Muscle of leg (tissue), 11 donors: Measurements from ENCODE around the gene RTP3. TPM values are rescaled to one million over a fixed set of nuclear protein-coding genes. Genes with fewer than 3 reads are reported as not detected.

ENCODE experiments used
- DNase-seq: peaks from one replicate; pipeline ENCODE4 v3.0.0; 2013
- H3K27ac ChIP-seq: one replicate; pipeline ENCODE4 v1.5.1; 2013; ENCODE audit warnings: mild to moderate bottlenecking, low read length, control low read depth
- H3K27me3 ChIP-seq: one replicate; pipeline ENCODE4 v1.6.1; 2013; ENCODE audit warnings: low read length; ENCODE audit not compliant: control insufficient read depth, insufficient read depth
- H3K36me3 ChIP-seq: one replicate; pipeline ENCODE4 v1.6.1; 2013; ENCODE audit warnings: low read length; ENCODE audit not compliant: control insufficient read depth, insufficient read depth
- H3K4me1 ChIP-seq: one replicate; pipeline ENCODE4 v1.6.1; 2013; ENCODE audit warnings: low read length; ENCODE audit not compliant: control insufficient read depth, insufficient read depth
- H3K4me3 ChIP-seq: one replicate; pipeline ENCODE4 v1.5.1; 2013; ENCODE audit warnings: low read length, control low read depth
- H3K9me3 ChIP-seq: replicated peaks from 2 replicates; pipeline ENCODE4 v1.6.1; 2013; ENCODE audit warnings: low read depth, low read length; ENCODE audit not compliant: control insufficient read depth
- WGBS: methylation state at CpG from one replicate; pipeline ENCODE4 v1.1.5; 2013; ENCODE audit warnings: missing lambda C conversion rate; ENCODE audit not compliant: insufficient coverage; 5-methylcytosine and 5-hydroxymethylcytosine counted together
- polyA plus RNA-seq, 8 donors: library from polyadenylated mRNA; unstranded; fragments of 120-200 nt; gene quantifications; one replicate each; pipeline versions ENCODE4 v1.2.1 to v1.2.3, GENCODE V29; 2013; ENCODE audit warnings: inconsistent platforms in 1 of 8, low replicate concordance in 1 of 8; ENCODE audit not compliant: insufficient read length in 8 of 8, insufficient read depth in 1 of 8
- total RNA-seq: library from RNA; stranded (reverse); fragments of 120-200 nt; gene quantifications from one replicate; pipeline ENCODE4 v1.2.4, GENCODE V29; 2013

The RTP3 gene
- total and polyA plus RNA-seq, 9 donors = 0.04 to 0.09 TPM; not detected in 7

DNA sequence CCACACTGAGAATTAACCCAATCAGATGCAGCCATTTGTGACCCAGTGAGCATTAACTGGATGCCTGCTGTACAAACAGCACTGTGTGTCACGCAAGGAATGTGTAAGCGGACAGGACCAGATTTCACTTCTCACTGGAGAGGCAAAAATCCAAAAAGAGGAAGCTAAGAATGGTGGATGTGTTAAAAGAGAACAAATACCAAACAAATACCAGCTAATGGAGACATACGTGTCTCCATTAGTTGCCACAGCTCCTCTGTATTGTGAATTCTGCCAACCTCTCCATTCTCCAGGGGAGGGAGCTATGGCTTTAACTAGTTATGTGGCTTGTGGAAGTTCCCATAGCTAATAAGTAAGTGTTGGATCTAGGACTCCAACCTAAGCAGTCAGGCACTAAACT, 35.7 kb upstream of the RTP3 start:
- WGBS = no CpG with 5 or more reads among the region's 3 CpGs
- no peak overlapping the region for H3K27ac ChIP-seq
- no peak for DNase-seq
- H3K27me3 ChIP-seq = peaks cover 46% of the 10 kb centered on the region
- no peaks in the 10 kb centered on the region for H3K4me1 ChIP-seq
- no peaks in the 10 kb centered on the region for H3K9me3 ChIP-seq
- H3K4me3 ChIP-seq = no peak overlapping the region
- H3K36me3 ChIP-seq = no peaks in the 10 kb centered on the region

DNA sequence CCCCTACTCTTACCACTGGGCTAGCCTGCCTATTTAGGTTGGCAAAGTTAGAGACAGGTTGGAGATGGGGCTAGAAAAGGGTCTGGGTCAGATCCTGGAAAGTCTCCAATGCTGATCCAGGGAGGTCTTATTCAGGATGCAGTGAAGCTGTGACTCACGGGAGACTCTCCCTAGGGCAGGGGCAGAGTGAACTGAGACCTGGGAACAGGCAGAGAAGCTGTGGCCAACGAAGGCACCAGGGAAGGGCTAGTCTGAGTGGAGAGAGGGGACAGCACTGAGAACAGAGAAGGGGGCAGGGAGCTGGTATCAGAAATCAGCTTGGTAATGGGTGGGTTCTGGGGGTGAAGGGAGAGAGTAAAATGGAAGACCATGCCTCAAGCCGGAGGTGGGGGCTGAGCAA, 35.3 kb upstream of the RTP3 start:
- H3K36me3 ChIP-seq = no peaks in the 10 kb centered on the region
- no peak overlapping the region for H3K4me3 ChIP-seq
- no peaks in the 10 kb centered on the region for H3K9me3 ChIP-seq
- 38% methylated on average over 2 of the region's 3 CpGs for WGBS
- no peak for DNase-seq
- H3K4me1 ChIP-seq = no peaks in the 10 kb centered on the region
- peaks cover 46% of the 10 kb centered on the region for H3K27me3 ChIP-seq
- no peak overlapping the region for H3K27ac ChIP-seq

DNA sequence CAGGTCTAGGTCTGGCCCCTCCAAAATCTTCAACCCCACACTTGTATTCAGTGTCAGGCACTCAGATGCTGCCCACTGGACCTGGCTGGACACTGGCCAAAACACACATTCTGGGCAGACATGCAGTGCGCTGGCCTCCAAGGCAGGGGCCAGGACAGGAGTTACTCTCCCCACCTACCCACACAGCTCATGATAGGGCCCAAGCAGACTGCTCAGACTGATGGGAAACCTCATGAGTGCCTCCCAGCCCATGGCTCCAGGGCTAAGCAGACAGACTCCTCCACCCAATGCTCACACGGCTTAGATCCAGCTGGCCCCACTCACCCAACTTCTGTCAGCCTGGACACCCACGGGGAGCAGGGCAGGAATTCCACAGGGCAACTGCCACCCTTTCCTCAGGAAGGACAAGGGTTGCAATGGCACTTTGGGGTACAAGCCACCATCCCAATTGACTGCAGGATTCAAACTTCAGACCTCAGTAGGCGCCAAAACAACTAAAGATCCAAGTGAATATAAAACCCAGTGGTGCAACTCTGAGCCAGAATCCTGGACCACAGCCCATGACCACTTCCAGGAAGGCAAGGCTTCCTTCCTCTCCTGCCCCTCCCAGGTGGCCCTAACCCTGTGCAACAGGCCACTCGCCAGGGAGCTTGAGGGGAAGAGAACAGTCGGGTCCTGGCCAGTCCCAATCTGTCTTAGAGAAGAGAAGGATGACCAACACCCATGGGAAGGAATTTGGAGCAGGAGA, 34.5 kb upstream of the RTP3 start:
- no peak overlapping the region for H3K4me3 ChIP-seq

DNA sequence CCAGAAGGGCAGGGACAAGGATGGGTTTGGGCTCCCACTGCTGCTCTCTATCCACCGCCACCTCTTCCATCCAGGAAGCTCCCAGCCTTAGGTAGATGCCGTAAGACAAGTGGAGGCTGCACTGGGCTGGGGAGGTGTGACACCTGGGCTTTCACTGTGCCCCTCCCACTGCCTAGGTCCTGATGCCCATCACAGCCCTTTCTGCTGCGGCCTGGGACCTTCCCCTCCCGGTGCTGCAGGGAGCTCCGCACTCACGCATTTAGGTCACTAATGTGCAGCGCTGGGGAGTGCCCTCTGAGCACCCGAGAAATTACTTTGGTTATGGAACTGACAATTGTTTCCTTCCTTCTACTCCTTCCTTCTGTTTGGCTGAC, 33.9 kb upstream of the RTP3 start:
- DNase-seq = no peak
- H3K36me3 ChIP-seq = no peaks in the 10 kb centered on the region
- H3K27ac ChIP-seq = no peak overlapping the region
- no peaks in the 10 kb centered on the region for H3K9me3 ChIP-seq
- peaks cover 46% of the 10 kb centered on the region for H3K27me3 ChIP-seq
- H3K4me1 ChIP-seq = peaks cover 8% of the 10 kb centered on the region
- H3K4me3 ChIP-seq = no peak overlapping the region
- 53% methylated on average over 6 of the region's 8 CpGs for WGBS

More for the DNA sequence above, 34.5 kb upstream of the RTP3 start:
- no peak for DNase-seq
- H3K27me3 ChIP-seq = peaks cover 46% of the 10 kb centered on the region
- H3K4me1 ChIP-seq = peaks cover 3% of the 10 kb centered on the region
- no peaks in the 10 kb centered on the region for H3K36me3 ChIP-seq
- H3K9me3 ChIP-seq = no peaks in the 10 kb centered on the region
- H3K27ac ChIP-seq = no peak overlapping the region
- WGBS = 52% methylated on average over 3 of the region's 6 CpGs

DNA sequence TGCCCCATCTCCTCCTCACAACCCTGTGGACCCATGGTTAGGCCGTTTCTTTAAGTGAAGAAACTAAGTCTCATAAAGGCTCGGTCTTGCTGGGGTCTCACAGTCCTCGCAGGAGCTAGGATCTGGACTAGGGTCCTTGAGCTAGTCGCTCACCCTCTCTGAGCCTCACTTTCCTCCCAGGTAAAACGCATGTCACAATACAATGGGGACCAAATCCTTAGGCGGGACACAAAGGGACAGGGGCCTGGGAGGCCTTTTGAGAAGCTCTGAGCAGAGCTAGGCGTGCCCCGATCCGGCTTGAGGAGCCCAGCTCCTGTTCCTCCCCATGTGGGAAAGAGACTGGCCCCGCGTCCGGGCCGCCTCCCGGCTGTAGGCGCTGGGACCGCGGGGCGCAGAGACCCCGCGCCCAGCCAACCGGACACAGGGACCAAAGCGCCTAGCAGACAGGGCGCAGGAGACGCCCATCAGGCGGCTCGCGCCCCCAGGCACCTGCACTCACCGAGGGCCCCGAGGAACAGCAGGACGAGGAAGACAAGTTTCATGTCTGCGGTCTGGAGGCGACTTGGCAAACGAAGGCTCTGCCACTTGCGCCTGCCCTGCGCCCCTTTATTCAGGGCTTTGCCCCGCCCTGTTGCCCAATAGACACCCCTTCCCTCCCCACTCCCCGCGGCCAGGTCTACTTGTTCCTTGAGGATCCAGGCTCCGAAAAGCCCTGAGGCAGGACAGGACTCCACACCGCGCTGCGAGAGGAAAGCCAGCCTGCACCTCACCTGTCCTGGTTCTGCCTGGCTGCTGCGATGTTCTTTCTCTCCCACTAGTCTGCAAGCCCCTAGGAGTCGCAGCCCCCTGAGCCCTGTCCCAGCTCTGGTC, 33.2 kb upstream of the RTP3 start, which contains the start of gene LTF:
Gene LTF (minus strand): TSS at position 580 of the 870 bp plus-strand sequence. CDS start 38 bp downstream, at position 542.
- no peak within 1 kb of the TSS for H3K27ac ChIP-seq
- H3K27me3 ChIP-seq = peaks cover 46% of the 10 kb centered on the region
- no peaks in the 10 kb centered on the region for H3K9me3 ChIP-seq
- H3K4me1 ChIP-seq = peaks cover 14% of the 10 kb centered on the region
- WGBS = 9% methylated on average over 43 of the region's 44 CpGs
- no peak for DNase-seq
- no peak within 1 kb of the TSS for H3K4me3 ChIP-seq
- H3K36me3 ChIP-seq = no peaks in the 10 kb centered on the region

DNA sequence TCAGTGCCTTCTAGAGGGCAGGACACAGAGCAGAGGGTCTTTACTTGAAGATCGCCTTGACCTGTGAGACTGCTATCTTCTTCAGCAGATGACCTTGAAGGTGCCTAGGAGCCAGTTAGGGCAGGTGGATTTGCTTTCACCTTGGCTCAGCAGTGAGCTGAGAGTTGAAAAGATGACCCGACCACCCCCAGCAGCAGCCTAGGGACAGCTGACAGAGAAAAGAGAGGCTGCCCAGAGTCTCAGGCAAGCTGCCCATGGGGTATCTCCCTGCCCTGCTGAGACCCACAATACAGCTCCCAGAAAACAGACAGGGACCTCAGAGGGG, 32.6 kb upstream of the RTP3 start:
- no peak overlapping the region for H3K4me3 ChIP-seq
- no peaks in the 10 kb centered on the region for H3K9me3 ChIP-seq
- DNase-seq = no peak
- 33% methylated on average over 2 of the region's 2 CpGs for WGBS
- peaks cover 18% of the 10 kb centered on the region for H3K4me1 ChIP-seq
- H3K27ac ChIP-seq = no peak overlapping the region
- H3K27me3 ChIP-seq = peaks cover 44% of the 10 kb centered on the region
- no peaks in the 10 kb centered on the region for H3K36me3 ChIP-seq

DNA sequence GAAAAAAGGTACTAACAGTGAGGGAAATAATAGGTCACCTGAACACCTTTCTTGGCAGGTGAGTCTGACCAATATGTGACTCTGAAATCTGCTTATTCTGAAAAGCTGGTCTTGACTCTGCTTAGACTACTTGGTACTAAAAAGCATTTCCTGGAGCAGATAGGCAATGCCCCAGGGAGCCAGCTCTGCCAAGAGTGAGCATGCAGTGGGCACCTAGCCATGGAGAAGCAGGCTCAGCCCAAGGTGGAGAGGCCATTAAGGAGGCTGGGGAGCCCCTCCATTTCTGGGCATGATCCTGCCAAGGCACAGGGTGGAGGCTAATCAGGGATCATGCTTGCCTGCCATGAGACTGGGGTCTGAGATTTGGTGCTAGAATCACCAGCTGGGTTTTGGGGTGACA, 31.5 kb upstream of the RTP3 start:
- no peak for DNase-seq
- Histone ChIP-seq H3K27me3 (peaks cover 44% of the 10 kb centered on the region), H3K4me3 (no peak overlapping the region), H3K27ac (no peak overlapping the region), H3K4me1 (peaks cover 18% of the 10 kb centered on the region), H3K36me3 (no peaks in the 10 kb centered on the region), H3K9me3 (no peaks in the 10 kb centered on the region)

DNA sequence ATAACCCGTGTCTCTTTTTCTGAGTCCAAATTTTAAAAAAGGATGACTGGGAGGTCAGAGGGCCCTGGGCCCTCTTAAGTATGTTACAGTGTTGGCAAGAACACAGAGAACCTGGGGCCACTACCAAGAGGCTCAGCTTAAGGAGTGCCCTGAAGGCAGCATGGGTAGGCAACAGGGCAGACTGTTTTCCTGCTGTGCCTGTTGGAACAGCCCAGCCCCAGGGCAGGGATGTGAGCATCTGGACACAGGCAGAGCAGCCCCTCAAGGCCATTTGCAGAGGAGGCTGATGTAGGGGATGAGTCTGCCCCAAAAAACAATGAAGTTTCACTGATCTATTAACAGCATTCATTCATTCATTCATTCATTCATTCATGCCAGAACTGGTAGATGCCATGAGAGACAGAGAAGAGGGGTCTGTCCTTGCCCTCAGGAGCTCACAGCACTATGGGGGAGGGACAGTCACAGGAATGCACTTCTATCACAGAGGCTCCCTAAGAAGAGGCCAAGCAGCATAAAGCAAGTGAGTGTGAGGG, 30.8 kb upstream of the RTP3 start:
- peaks cover 18% of the 10 kb centered on the region for H3K4me1 ChIP-seq
- no peaks in the 10 kb centered on the region for H3K9me3 ChIP-seq

DNA sequence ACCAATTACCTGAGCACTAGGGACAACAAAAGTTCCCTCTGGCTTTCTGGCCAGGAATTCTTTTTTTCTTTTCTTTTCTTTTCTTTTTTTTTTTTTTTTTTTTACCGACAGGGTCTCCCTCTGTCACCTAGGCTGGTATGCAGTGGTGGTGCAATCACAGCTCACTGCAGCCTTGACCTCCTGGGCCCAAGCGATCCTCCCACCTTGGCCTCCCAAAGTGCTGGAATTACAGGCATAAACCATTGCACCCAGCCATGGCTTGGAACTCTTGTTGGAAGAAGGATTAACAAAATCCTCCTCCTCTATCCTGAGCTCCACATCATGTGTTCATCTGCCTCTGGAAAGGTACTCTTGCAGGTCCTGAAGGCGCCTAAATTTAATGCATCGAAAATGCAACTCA, 30.2 kb upstream of the RTP3 start:
- Histone ChIP-seq H3K36me3 (no peaks in the 10 kb centered on the region), H3K4me1 (peaks cover 18% of the 10 kb centered on the region), H3K27me3 (peaks cover 43% of the 10 kb centered on the region), H3K27ac (no peak overlapping the region), H3K9me3 (no peaks in the 10 kb centered on the region), H3K4me3 (no peak overlapping the region)
- 100% methylated on average over 2 of the region's 4 CpGs for WGBS
- no peak for DNase-seq

More for the DNA sequence above, 30.8 kb upstream of the RTP3 start:
- WGBS = no CpG with 5 or more reads among the region's 1 CpG
- Histone ChIP-seq H3K27ac (no peak overlapping the region), H3K36me3 (no peaks in the 10 kb centered on the region), H3K4me3 (no peak overlapping the region), H3K27me3 (peaks cover 45% of the 10 kb centered on the region)
- no peak for DNase-seq
